GM18868 (cell line): ENCODE results near the gene BEAN1.

ENCODE experiments used
- ATAC-seq: cut with Tn5 transposase; IDR thresholded peaks from one replicate; pipeline ENCODE4 v1.9.1; 2021; ENCODE audit warnings: mild to moderate bottlenecking, moderate library complexity; ENCODE audit not compliant: unreplicated experiment

BEAN1 gene

GRCh38 chr16:66517586-66518263 is 90.6 kb downstream of the BEAN1 start:
- no peak for ATAC-seq

GRCh38 chr16:66519482-66520373 is 92.6 kb downstream of the BEAN1 start:
- ATAC-seq = no peak

- ATAC-seq = no peak
Measured at GRCh38 chr16:66520406-66521170, 93.5 kb downstream of the BEAN1 start.

DNA sequence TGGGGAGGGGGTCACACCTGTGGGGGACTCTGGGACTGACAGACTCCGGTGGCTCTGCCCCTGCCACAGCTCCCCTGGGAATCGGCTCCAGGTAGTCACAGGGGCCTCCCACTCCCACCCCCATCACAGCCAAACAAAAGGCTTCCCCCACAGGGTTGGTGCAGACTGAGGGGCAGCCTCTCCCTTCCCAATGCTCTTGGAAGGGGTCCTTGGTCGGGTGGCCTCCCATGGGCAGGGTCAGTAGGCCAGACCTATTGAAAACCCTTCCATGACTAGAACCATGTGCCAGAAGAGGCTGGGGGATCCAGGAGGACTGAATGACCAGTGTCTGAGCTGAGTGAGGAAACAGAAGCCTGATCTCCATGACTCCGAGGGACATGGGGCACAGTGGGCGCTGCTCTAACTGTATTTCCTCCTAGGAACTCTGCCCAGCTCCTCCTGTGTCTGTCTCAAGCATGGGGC is 94.2 kb downstream of the BEAN1 start:
- ATAC-seq = no peak

DNA sequence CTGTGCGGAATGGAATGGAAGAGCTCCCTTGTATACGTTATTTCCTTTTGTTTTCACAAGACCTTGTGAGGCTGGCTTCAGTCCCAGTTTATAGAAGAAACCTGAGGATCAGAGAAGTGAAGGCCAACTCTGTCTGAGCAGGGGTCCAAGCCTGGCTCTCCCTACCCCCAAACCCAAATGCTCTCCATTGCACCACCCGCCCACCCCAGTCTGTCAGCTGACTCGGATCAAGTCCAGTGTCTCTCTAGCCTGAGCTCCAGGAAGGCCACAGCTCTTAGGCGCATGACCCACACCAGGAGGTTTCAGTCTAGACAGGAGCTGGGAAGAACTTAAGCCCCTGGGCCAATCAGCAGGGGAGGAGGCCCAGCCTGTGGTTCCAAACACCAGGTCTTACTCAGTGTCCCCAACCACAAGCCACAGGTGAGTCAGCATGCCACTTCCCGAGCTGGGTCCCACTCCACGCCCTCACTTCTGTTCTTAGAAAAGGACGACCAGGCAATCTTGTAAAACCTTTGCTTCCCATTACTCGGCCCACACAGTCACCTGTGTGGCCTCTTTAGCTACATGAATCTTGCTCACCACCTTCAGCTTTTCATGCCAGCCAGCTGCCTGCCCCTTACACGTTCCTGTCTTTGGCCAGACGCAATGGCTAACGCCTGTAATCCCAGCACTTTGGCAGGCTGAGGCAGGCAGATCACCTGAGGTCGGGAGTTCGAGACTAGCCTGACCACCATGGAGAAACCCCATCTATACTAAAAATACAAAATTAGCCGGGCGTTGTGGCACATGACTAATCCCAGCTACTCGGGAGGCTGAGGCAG is 95.1 kb downstream of the BEAN1 start:
- ATAC-seq = peak; percentile 75

GRCh38 chr16:66522816-66523590 is 95.9 kb downstream of the BEAN1 start:
- ATAC-seq = no peak

GRCh38 chr16:66523861-66524354 is 96.8 kb downstream of the BEAN1 start:
- no peak for ATAC-seq

- peak; percentile 69 for ATAC-seq
Measured at GRCh38 chr16:66524601-66525164, 97.6 kb downstream of the BEAN1 start.

DNA sequence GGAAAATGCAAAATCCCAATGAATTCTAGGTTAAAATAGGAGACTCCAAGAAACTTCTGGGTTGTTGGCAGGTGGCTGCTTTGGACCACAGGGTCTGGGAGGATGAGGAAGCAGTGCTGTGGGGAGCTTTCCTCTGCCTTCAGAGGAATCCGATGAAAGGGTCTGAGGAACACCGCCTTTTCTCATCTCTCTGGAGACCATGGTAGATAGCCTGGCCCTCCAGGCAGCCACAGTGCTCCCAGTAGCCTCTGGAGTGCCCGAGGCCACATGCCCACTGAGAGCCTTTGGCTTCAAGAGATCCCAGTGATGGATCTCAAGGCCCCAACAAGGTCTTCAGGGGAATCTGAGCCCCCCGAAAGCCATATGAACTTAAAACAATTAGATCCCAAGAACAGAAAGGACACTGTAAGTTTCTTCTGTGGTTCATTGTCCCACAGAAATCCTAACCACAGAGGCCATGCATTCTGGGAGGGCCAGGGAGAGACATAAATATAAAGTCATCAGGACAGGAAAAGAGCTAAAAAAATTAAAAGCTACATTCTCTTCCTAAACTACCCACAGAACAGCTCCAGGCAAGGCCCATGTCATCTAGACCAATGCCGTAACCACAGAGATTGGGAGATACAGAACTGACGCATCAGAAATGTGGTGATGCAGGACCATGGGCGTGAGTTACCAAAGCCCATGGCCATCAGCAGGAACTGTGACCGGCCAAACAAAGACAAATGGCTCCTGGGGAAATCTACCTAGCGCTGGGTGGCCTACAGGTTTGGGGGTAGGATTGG is 98.5 kb downstream of the BEAN1 start:
- ATAC-seq = no peak

- no peak for ATAC-seq
Measured at GRCh38 chr16:66528294-66528693, 101.2 kb downstream of the BEAN1 start.

DNA sequence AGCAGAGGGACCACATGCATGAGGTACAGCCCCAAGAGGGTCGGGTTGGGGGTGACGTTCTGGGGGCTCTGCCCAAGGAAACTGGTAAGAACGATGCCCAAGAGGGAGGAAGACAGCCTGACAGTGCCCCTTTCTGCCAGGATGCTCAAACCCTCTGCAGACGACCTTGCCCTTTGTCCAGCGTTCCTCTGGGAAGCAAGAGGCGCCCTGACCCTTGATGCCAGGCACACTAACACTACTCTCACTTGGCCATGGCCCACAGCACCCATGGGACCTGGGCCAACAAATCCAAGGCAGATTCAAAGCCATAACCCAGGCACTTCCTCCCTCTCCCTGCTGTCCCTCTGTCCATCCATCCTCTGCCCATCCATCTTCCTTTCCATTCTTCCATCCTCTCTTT is 102.4 kb downstream of the BEAN1 start:
- ATAC-seq = no peak
